ENCODE results near the gene TMEM126A.

TMEM126A gene

DNA sequence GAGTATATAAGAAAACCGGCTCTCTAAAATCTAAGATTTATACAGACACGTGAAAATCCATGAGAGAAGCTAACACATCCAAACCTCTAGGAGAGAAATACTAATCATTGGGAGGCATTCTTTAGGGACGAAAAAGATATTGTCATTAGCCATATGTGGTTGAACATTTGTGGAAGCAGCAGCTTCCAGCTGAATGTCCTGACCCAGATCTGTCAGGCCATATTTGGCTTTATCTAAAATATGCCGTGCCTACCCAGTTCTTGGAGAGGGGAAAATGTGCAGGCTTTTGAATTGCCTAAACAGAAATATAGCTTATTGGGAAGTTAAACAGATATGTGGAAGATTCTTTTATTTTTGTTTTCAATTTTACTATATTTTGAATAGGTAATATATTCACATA is 31.8 kb downstream of the TMEM126A start:
- H3K27ac ChIP-seq (ENCODE audit: extremely low read depth, low read depth, low read length) = no peak overlapping the region
- TF ChIP-seq ZNF521 (tag by site-specific recombination; IDR thresholded peaks at IDR 0.05) (no peak), GLIS2 (tag by site-specific recombination; IDR thresholded peaks at IDR 0.05) (no peak), ZNF629 (tag by site-specific recombination; IDR thresholded peaks at IDR 0.05) (no peak), ZNF302 (tag by site-specific recombination; IDR thresholded peaks at IDR 0.05; ENCODE audit: low read depth) (no peak), ZNF621 (tag by site-specific recombination; IDR thresholded peaks at IDR 0.05) (no peak), ZNF112 (tag by site-specific recombination; IDR thresholded peaks at IDR 0.05) (no peak), YY2 (tag by site-specific recombination; IDR thresholded peaks at IDR 0.05) (no peak)
- TF ChIP-seq, protein P1, sequence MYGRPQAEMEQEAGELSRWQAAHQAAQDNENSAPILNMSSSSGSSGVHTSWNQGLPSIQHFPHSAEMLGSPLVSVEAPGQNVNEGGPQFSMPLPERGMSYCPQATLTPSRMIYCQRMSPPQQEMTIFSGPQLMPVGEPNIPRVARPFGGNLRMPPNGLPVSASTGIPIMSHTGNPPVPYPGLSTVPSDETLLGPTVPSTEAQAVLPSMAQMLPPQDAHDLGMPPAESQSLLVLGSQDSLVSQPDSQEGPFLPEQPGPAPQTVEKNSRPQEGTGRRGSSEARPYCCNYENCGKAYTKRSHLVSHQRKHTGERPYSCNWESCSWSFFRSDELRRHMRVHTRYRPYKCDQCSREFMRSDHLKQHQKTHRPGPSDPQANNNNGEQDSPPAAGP (tag by site-specific recombination; IDR thresholded peaks at IDR 0.05) = no peak
- no peak overlapping the region for H3K4me3 ChIP-seq (ENCODE audit: low read depth, low read length)
- no peaks in the 10 kb centered on the region for H3K4me1 ChIP-seq (ENCODE audit: control insufficient read depth, insufficient read depth, low read length)
- ChIA-PET CTCF (interaction anchor here (0.6 to 3.4 kb wide), 5 partner anchors 16 to 243 kb away, joined by 3 to 14 read pairs (median 3); no protein-coding TSS in a partner anchor), POLR2A (interaction anchor here (1.1 to 1.5 kb wide), 2 partner anchors 14 to 51 kb away, joined by 3 to 7 read pairs; partner anchors contain the start of gene TMEM126B)
- H3K9me3 ChIP-seq (ENCODE audit: control insufficient read depth, insufficient read depth, low read depth, low read length) = no peaks in the 10 kb centered on the region
- no peaks in the 10 kb centered on the region for H3K36me3 ChIP-seq (ENCODE audit: control insufficient read depth in 2 of 2, insufficient read depth in 1 of 2, low read length in 2 of 2)

DNA sequence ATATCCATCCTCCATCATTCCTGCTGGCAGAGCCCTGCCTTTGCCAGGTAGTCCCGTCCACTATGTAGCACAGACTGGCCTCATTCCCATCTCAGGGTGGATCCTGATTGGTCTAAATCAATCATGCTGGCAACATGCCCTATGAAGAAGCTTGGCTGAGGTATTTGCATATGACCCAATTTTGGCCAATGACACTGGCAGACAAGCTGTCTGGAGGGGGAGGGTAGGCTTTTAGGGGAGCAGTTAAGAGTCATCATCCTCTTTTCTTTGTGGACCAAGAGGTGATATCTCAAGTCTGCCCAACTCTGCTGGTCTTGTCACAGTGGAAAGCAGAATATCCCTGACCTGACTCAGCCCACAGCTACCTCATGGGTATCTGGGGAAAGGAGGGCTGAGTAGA is 33.1 kb downstream of the TMEM126A start:
- no peaks in the 10 kb centered on the region for H3K9me3 ChIP-seq (ENCODE audit: control insufficient read depth, insufficient read depth, low read depth, low read length)
- no peaks in the 10 kb centered on the region for H3K4me1 ChIP-seq (ENCODE audit: control insufficient read depth, insufficient read depth, low read length)
- ChIA-PET CTCF (interaction anchor here (3.4 kb wide), 1 partner anchor 15 kb away, joined by 14 read pairs; no protein-coding TSS in a partner anchor), POLR2A (interaction anchor here (1.1 to 1.5 kb wide), 2 partner anchors 16 to 53 kb away, joined by 3 to 7 read pairs; partner anchors contain the start of gene TMEM126B)
- TF ChIP-seq ZNF19 (tag by site-specific recombination; IDR thresholded peaks at IDR 0.05; ENCODE audit: low read depth) = no peak
- no peak for TF ChIP-seq KLF8 (tag by site-specific recombination; IDR thresholded peaks at IDR 0.05)
- no peak for TF ChIP-seq ZNF24 (tag by site-specific recombination; IDR thresholded peaks at IDR 0.05)
- TF ChIP-seq BCL11B (tag by site-specific recombination; IDR thresholded peaks at IDR 0.05; ENCODE audit: low read depth) = no peak
- TF ChIP-seq, protein P2, sequence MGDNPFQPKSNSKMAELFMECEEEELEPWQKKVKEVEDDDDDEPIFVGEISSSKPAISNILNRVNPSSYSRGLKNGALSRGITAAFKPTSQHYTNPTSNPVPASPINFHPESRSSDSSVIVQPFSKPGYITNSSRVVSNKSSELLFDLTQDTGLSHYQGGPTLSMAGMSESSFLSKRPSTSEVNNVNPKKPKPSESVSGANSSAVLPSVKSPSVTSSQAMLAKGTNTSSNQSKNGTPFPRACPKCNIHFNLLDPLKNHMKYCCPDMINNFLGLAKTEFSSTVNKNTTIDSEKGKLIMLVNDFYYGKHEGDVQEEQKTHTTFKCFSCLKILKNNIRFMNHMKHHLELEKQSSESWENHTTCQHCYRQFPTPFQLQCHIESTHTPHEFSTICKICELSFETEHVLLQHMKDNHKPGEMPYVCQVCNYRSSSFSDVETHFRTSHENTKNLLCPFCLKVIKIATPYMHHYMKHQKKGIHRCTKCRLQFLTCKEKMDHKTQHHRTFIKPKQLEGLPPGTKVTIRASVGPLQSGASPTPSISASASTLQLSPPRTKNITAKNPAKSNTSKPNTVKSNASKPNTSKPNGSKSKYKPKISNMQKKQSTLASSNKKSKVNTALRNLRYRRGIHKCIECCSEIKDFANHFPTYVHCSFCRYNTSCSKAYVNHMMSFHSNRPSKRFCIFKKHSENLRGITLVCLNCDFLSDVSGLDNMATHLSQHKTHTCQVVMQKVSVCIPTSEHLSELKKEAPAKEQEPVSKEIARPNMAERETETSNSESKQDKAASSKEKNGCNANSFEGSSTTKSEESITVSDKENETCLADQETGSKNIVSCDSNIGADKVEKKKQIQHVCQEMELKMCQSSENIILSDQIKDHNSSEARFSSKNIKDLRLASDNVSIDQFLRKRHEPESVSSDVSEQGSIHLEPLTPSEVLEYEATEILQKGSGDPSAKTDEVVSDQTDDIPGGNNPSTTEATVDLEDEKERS (tag by site-specific recombination; IDR thresholded peaks at IDR 0.05) = no peak
- TF ChIP-seq ZFP69B (tag by site-specific recombination; IDR thresholded peaks at IDR 0.05) = no peak
- TF ChIP-seq, protein P1 (tag by site-specific recombination; IDR thresholded peaks at IDR 0.05) = no peak
- no peak for TF ChIP-seq ZNF266 (tag by site-specific recombination; IDR thresholded peaks at IDR 0.05; ENCODE audit: low read depth)
- no peak for TF ChIP-seq MYNN (tag by site-specific recombination; IDR thresholded peaks at IDR 0.05; ENCODE audit: borderline replicate concordance)
- TF ChIP-seq GLI2 (tag by site-specific recombination; IDR thresholded peaks at IDR 0.05; ENCODE audit: borderline replicate concordance, low read depth) = no peak
- no peak for TF ChIP-seq ZNF560 (tag by site-specific recombination; IDR thresholded peaks at IDR 0.05; ENCODE audit: borderline replicate concordance)
- TF ChIP-seq ZNF354C (tag by site-specific recombination; IDR thresholded peaks at IDR 0.05; ENCODE audit: borderline replicate concordance, low read depth) = no peak
- TF ChIP-seq EGR2 (tag by site-specific recombination; IDR thresholded peaks at IDR 0.05; ENCODE audit: low read depth) = no peak
- TF ChIP-seq ZNF792 (tag by site-specific recombination; IDR thresholded peaks at IDR 0.05) = no peak
- no peak for TF ChIP-seq HOXA7 (CRISPR knock-in tag; IDR thresholded peaks at IDR 0.05; ENCODE audit: borderline replicate concordance)
- no peak overlapping the region for H3K27ac ChIP-seq (ENCODE audit: extremely low read depth, low read depth, low read length)
- no peak overlapping the region for H3K4me3 ChIP-seq (ENCODE audit: low read depth, low read length)
- no peaks in the 10 kb centered on the region for H3K36me3 ChIP-seq (ENCODE audit: control insufficient read depth in 2 of 2, insufficient read depth in 1 of 2, low read length in 2 of 2)
